Trophoblast cell (in vitro differentiated cells and primary cell): ENCODE data around the gene TRIP13.
A peak's percentile ranks its signal among the peaks of the same experiment; 100 is the strongest.

Experiments used
- DNase-seq, 2 donors: peaks; one replicate each; pipeline ENCODE4 v3.0.0-alpha.2; 2016
- H2AFZ ChIP-seq: 2 replicates; pipeline ENCODE4 v1.6.1; 2013; ENCODE audit warnings: low read length, moderate library complexity, mild to moderate bottlenecking; ENCODE audit not compliant: insufficient read depth, poor library complexity
- H2AK5ac ChIP-seq: 2 replicates; pipeline ENCODE4 v1.6.1; 2013; ENCODE audit warnings: mild to moderate bottlenecking, low read length
- H2BK120ac ChIP-seq: 2 replicates; pipeline ENCODE4 v1.6.1; 2013; ENCODE audit warnings: low read length, mild to moderate bottlenecking, moderate library complexity; ENCODE audit not compliant: insufficient read depth, poor library complexity
- H2BK12ac ChIP-seq: 2 replicates; pipeline ENCODE4 v1.6.1; 2013; ENCODE audit warnings: mild to moderate bottlenecking, low read length, moderate library complexity
- H2BK5ac ChIP-seq: 2 replicates; pipeline ENCODE4 v1.6.1; 2013; ENCODE audit warnings: low read length, low read depth, moderate library complexity, mild to moderate bottlenecking; ENCODE audit not compliant: poor library complexity
- H3K14ac ChIP-seq: 2 replicates; pipeline ENCODE4 v1.6.1; 2013; ENCODE audit warnings: mild to moderate bottlenecking, low read length
- H3K18ac ChIP-seq: 2 replicates; pipeline ENCODE4 v1.6.1; 2013; ENCODE audit warnings: mild to moderate bottlenecking, low read length
- H3K23ac ChIP-seq: 2 replicates; pipeline ENCODE4 v1.6.1; 2013; ENCODE audit warnings: low read length
- H3K27ac ChIP-seq: 2 replicates; pipeline ENCODE4 v1.5.1; 2013; ENCODE audit warnings: low read depth, mild to moderate bottlenecking, inconsistent platforms, low read length, moderate library complexity
- H3K27me3 ChIP-seq: 2 replicates; pipeline ENCODE4 v1.6.1; 2013; ENCODE audit warnings: inconsistent platforms, mild to moderate bottlenecking, low read length, moderate library complexity; ENCODE audit not compliant: insufficient read depth
- H3K36me3 ChIP-seq, 2 experiments: 1 replicate in 1 of 2; 2 replicates in 1 of 2; pipeline ENCODE4 v1.6.1; 2013; ENCODE audit warnings: low read length in 2 of 2, mild to moderate bottlenecking in 2 of 2, moderate library complexity in 1 of 2; ENCODE audit not compliant: insufficient read depth in 2 of 2, control insufficient read depth in 1 of 2
- H3K4ac ChIP-seq: 2 replicates; pipeline ENCODE4 v1.6.1; 2013; ENCODE audit warnings: low read depth, mild to moderate bottlenecking, low read length, moderate library complexity
- H3K4me1 ChIP-seq, 2 experiments: 1 replicate in 1 of 2; 2 replicates in 1 of 2; pipeline ENCODE4 v1.6.1; 2013; ENCODE audit warnings: low read length in 2 of 2, mild to moderate bottlenecking in 2 of 2, moderate library complexity in 1 of 2; ENCODE audit not compliant: insufficient read depth in 2 of 2, control insufficient read depth in 1 of 2
- H3K4me2 ChIP-seq: 2 replicates; pipeline ENCODE4 v1.6.1; 2013; ENCODE audit warnings: inconsistent platforms, mild to moderate bottlenecking, low read length, moderate library complexity
- H3K4me3 ChIP-seq: 2 replicates; pipeline ENCODE4 v1.5.1; 2013; ENCODE audit warnings: mild to moderate bottlenecking, low read depth, low read length, inconsistent platforms
- H3K79me1 ChIP-seq: one replicate; pipeline ENCODE4 v1.6.1; 2013; ENCODE audit warnings: low read length
- H3K79me2 ChIP-seq: 2 replicates; pipeline ENCODE4 v1.6.1; 2013; ENCODE audit warnings: low read length, mild to moderate bottlenecking; ENCODE audit not compliant: control insufficient read depth, insufficient read depth, poor library complexity
- H3K9ac ChIP-seq: 2 replicates; pipeline ENCODE4 v1.6.1; 2013; ENCODE audit warnings: mild to moderate bottlenecking, low read length
- H3K9me3 ChIP-seq: 2 replicates; pipeline ENCODE4 v1.6.1; 2013; ENCODE audit warnings: low read depth, mild to moderate bottlenecking, control low read depth, inconsistent platforms, low read length; ENCODE audit not compliant: insufficient read depth
- H4K12ac ChIP-seq: 2 replicates; pipeline ENCODE4 v1.6.1; 2013; ENCODE audit warnings: low read depth, mild to moderate bottlenecking, low read length, moderate library complexity
- H4K8ac ChIP-seq: 2 replicates; pipeline ENCODE4 v1.6.1; 2013; ENCODE audit warnings: low read depth, mild to moderate bottlenecking, low read length, moderate library complexity
- H4K91ac ChIP-seq: one replicate; pipeline ENCODE4 v1.6.1; 2013; ENCODE audit warnings: low read depth, mild to moderate bottlenecking, low read length, moderate library complexity
- WGBS: extraction: QIAGEN DNeasy Blood & Tissue Kit; methylation state at CpG from one replicate; pipeline ENCODE4 v1.1.7; 2013; ENCODE audit warnings: missing lambda C conversion rate; ENCODE audit not compliant: insufficient read length, insufficient coverage; ENCODE audit errors: extremely low coverage; 5-methylcytosine and 5-hydroxymethylcytosine counted together

TRIP13 gene

DNA sequence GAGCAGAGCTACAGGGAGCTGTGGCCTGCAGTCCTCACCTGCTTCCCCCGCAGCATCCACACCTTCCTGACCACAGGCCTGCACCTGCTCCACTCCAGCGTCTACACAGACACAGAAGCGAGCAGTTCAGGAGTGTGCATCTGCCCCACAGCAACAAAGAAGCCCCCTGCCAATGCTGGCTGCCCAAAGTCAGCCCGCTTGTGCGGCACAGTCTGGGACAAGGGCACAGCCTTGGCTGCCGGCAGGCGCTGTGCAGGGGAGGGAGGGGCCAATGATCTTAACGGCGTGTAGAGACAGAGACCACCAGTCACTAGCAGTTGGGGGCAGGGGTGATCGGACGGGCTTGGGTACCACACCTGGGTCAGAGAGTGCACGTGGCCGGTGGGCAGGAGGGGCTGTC is 6.6 kb upstream of the TRIP13 start:
- H3K9me3 ChIP-seq, result no peaks in the 10 kb centered on the region
- H3K27me3 ChIP-seq, result no peaks in the 10 kb centered on the region
- peaks cover 75 to 91% of the 10 kb centered on the region in 2 experiments for H3K36me3 ChIP-seq
- H3K27ac ChIP-seq, result no peak overlapping the region
- H4K12ac ChIP-seq, result no peak overlapping the region
- H3K79me1 ChIP-seq, result no peaks in the 10 kb centered on the region
- no peak overlapping the region for H2AK5ac ChIP-seq
- H3K4ac ChIP-seq, result no peak overlapping the region
- H3K4me3 ChIP-seq, result no peak overlapping the region
- H2BK5ac ChIP-seq, result no peak overlapping the region
- no CpG with 5 or more reads among the region's 13 CpGs for WGBS
- peaks cover 0 to under 1% of the 10 kb centered on the region in 2 experiments for H3K4me1 ChIP-seq
- no peak overlapping the region for H3K9ac ChIP-seq
- no peak overlapping the region for H4K91ac ChIP-seq
- no peak overlapping the region for H3K18ac ChIP-seq
- no peak overlapping the region for H2AFZ ChIP-seq
- H3K79me2 ChIP-seq, result peaks cover 1% of the 10 kb centered on the region
- H2BK12ac ChIP-seq, result no peak overlapping the region
- no peak for DNase-seq
- no peak overlapping the region for H3K14ac ChIP-seq
- no peak overlapping the region for H4K8ac ChIP-seq
- H3K4me2 ChIP-seq, result no peak overlapping the region
- H3K23ac ChIP-seq, result no peak overlapping the region
- H2BK120ac ChIP-seq, result no peak overlapping the region

DNA sequence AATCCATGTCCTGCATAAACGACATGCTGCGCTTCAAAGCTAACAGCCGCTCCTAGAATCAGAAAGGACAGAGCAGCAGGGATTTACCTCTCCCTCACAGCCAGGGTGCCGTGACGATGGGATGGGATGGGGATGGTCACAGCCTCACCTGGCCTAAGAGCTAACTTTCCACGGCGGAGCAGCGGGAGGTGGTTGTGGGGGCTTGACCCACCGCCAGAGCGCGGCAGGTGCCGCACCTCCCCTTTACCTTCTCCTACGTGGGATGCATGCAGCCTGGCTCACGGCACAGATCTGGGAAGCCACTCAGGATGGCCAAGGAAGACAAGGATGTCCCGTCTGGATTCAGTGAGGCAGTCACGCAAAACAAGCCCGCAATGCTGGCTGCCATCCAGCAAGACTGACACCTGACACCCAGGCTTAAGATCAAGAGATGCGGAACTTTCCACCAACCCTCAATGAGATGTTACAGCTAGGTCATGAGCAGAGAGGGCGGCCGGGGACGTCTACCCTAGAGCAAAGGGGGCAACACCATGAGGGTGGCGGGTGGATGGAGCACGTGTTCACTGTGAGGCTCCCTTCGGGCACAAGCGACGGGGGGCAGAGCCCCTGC is 5.9 kb upstream of the TRIP13 start:
- Histone ChIP-seq H3K36me3 (peaks cover 71 to 87% of the 10 kb centered on the region in 2 experiments), H3K9me3 (no peaks in the 10 kb centered on the region), H3K79me2 (peaks cover 5% of the 10 kb centered on the region), H3K14ac (no peak overlapping the region), H2AFZ (no peak overlapping the region), H3K27me3 (no peaks in the 10 kb centered on the region), H3K4me2 (no peak overlapping the region), H3K23ac (no peak overlapping the region), H2BK120ac (no peak overlapping the region), H3K4me3 (peak overlapping the region; percentile 28), H3K9ac (no peak overlapping the region), H3K79me1 (peaks cover under 1% of the 10 kb centered on the region), H4K12ac (no peak overlapping the region), H4K8ac (no peak overlapping the region), H3K18ac (no peak overlapping the region), H3K27ac (no peak overlapping the region), H4K91ac (no peak overlapping the region), H3K4ac (no peak overlapping the region), H2BK5ac (no peak overlapping the region), H3K4me1 (peaks cover 6 to 8% of the 10 kb centered on the region in 2 experiments), H2BK12ac (no peak overlapping the region), H2AK5ac (no peak overlapping the region)
- WGBS, result no CpG with 5 or more reads among the region's 26 CpGs
- no peak for DNase-seq

DNA sequence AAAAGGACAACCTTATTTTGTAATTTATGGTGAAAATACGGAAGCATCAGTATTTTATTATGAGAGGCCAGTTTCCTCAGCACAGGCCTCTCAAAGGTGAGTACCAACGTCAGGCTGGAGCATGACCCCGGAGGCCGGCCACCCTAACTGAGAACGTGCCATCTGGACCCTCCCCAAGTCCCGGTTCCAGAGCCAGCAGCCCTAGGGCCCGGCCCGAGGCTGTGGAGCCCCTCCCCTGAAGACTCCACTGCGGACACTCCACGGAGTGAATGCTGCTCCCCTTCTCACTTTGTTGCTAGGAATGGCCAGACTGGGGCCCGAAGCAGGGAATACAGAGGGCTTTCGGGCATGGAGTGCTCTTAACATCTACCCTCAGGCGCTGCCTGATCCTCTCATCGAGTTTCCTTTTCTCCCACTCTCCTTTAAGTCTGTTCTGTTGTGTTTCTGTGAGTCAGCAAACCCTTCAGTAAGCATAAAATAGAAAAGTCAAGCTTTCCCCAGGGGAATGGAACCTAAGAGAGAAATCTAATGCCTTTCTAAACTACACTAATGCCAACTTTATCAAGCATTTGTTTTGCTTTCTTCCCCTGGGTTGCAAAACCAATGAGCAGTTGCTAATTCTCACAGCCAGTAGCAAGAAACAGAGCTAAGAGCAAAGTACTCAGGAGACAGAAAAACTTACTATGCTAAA is 4.6 kb upstream of the TRIP13 start:
- H4K12ac ChIP-seq, result no peak overlapping the region
- no peak overlapping the region for H2AFZ ChIP-seq
- peaks cover 16% of the 10 kb centered on the region for H3K79me2 ChIP-seq
- no peak overlapping the region for H3K4me2 ChIP-seq
- H2BK5ac ChIP-seq, result no peak overlapping the region
- WGBS, result no CpG with 5 or more reads among the region's 14 CpGs
- no peak overlapping the region for H3K4ac ChIP-seq
- H3K79me1 ChIP-seq, result peaks cover 12% of the 10 kb centered on the region
- H3K9ac ChIP-seq, result no peak overlapping the region
- no peak overlapping the region for H3K23ac ChIP-seq
- H3K18ac ChIP-seq, result no peak overlapping the region
- no peak overlapping the region for H3K27ac ChIP-seq
- H3K4me3 ChIP-seq, result no peak overlapping the region
- H2BK120ac ChIP-seq, result no peak overlapping the region
- no peak overlapping the region for H2AK5ac ChIP-seq
- peaks cover 8 to 10% of the 10 kb centered on the region in 2 experiments for H3K4me1 ChIP-seq
- H2BK12ac ChIP-seq, result no peak overlapping the region
- no peak overlapping the region for H4K8ac ChIP-seq
- no peaks in the 10 kb centered on the region for H3K9me3 ChIP-seq
- no peaks in the 10 kb centered on the region for H3K27me3 ChIP-seq
- H3K14ac ChIP-seq, result no peak overlapping the region
- H4K91ac ChIP-seq, result no peak overlapping the region
- H3K36me3 ChIP-seq, result peaks cover 59 to 75% of the 10 kb centered on the region in 2 experiments
- DNase-seq, result no peak

DNA sequence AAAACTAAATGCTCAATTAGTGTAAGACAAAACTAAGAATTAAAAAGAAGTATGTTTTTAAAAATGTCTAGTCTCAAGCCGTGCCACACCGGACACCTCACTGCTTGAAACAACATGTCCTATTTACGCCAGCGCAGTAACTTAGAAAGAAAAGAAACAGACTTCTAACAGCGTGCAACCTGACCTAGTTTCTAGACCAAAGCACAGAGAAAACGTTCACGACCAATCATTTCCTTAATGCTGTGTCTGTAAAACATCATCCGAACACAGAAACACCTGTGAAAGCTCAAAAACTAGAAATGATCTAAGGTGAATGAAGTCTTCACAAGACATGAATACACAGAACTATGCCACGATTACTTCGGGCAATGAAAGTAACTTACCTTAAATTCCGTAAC is 4.0 kb upstream of the TRIP13 start:
- Histone ChIP-seq H2BK12ac (no peak overlapping the region), H3K4me3 (no peak overlapping the region), H3K79me2 (peaks cover 17% of the 10 kb centered on the region), H3K4me2 (no peak overlapping the region), H3K14ac (no peak overlapping the region), H2AFZ (no peak overlapping the region), H2AK5ac (no peak overlapping the region), H3K4ac (no peak overlapping the region), H2BK5ac (no peak overlapping the region), H4K12ac (no peak overlapping the region), H3K9me3 (no peaks in the 10 kb centered on the region), H3K27me3 (no peaks in the 10 kb centered on the region), H2BK120ac (no peak overlapping the region), H3K9ac (no peak overlapping the region), H3K4me1 (peaks cover 13% of the 10 kb centered on the region in 2 experiments), H3K18ac (no peak overlapping the region), H3K36me3 (peaks cover 54 to 70% of the 10 kb centered on the region in 2 experiments), H4K91ac (no peak overlapping the region), H3K23ac (no peak overlapping the region), H3K79me1 (peaks cover 12% of the 10 kb centered on the region), H3K27ac (no peak overlapping the region), H4K8ac (no peak overlapping the region)
- no peak for DNase-seq
- WGBS, result no CpG with 5 or more reads among the region's 11 CpGs
